HG02759 (cell line): Measurements from ENCODE around the gene MAP10.

Experiments
- ATAC-seq: cut with Tn5 transposase; IDR thresholded peaks from one replicate; pipeline ENCODE4 v1.9.1; 2021; ENCODE audit warnings: mild to moderate bottlenecking, moderate library complexity; ENCODE audit not compliant: unreplicated experiment

The MAP10 gene

GRCh38 chr1:232793944-232794343 is 11.3 kb upstream of the MAP10 start:
- ATAC-seq, result peak; percentile 49

DNA sequence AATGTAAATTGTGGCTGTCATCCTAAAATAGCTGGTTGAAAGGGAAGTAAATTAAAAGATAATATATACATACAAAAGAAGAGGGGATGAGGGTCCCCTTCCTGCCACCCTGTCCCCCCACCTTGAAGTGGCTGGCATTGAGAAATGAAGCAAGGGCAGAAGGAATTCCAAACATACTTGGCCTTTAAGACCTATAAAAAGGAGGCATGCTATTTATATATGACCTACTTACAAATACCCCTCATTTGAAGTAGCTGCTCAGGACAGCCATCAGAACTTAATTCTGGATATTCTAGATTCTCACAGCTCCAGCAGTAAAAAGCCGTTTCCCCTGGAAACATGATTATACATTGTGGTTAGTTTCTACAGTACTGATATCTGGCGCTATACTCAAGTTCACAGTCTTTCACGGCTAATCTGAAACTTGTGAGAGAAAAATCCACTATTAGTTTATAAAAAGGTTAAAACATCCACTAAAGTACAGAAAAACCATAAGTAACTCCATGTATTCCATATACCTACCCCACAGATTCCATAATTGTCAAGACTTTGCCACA is 9.6 kb upstream of the MAP10 start:
- ATAC-seq, result no peak

DNA sequence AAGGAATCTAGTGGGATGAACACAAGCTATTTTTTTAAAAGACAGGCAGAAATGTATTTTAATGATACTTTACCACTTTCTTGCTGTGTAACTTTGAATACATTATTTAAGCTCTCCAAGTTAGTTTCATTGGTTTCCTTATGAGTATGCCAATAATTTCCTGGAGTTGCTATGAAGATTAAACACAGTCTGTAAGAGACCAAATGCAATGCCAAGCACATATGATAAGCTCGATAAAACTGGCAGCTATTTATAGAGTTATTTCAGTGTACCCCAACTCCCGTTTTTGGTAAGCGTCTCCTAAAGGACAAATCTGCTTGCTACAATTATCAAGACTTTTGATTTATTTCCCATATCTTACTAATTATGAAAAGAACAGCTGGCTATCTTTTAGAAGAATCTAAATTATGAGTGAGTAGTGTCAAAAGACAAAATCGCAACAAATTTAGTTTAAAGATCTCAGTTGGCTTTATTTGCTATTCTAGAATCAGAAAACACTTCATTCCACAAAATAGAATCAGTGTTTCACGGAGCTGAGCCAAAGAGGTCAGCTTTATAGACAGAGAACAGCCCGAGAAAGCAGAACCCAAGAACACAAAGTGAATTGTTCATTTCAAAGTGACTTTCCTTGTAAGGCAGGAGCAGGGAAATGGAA is 7.2 kb upstream of the MAP10 start:
- no peak for ATAC-seq

DNA sequence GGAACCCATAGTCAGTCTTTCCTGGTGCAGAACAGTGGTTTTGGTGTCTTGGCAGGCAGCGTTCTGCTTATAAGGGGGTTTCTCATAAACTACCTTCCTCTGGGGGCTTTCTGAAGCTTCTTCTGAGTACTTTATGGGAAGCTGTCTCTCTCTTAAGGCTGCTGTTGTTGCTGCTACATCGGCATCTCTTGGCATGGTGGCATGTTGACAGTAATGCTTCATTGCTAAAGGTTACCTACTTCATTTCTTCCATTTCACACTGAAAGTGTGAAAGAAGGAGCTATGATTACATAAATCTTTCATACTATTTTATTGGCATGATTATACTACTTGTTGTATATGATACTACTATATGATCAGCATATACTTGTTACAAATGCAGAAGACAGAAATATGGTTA is 6.3 kb upstream of the MAP10 start:
- ATAC-seq, result no peak

- no peak for ATAC-seq
These were observed 932 bp downstream of the MAP10 start for GRCh38 chr1:232806186-232806510.

DNA sequence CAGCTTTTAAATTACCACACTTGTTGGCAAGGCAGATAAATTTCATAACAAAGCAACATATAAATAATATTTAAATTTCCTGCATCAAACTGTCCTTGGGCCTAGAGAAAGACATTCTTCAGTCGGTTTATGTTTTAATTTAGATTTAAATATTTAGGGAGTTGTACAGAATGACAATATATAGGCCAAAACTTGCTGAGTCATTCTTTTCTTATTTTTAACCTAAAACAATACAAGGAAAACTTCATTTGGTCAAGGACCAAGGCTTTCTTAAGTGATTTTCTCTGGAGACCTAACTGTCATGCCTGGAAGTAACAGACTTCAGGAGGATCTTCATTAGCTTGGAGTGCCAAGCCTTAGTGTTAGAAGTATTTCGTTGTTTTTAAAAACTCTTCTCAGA is 5.6 kb downstream of the MAP10 start:
- ATAC-seq, result no peak

GRCh38 chr1:232812560-232812959 is 7.3 kb downstream of the MAP10 start:
- ATAC-seq, result no peak

DNA sequence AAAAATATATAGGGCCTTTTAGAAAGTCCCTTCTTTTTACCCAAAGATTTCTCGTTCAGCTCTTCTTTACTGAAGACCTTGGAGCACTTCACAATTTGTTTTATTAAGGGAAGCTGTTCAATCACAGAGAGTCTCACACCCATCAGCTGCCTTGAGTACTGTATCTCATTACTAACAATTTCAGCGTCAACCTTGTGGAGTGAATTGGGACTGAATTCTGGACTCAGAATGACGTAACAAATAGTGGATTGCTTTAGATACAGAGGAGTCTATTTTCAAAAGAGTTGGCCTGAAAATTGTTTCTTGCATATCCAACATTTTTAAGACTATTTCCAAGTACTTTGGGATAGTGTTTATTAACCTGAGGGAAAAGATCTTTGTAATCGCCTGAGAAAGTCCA is 7.9 kb downstream of the MAP10 start:
- ATAC-seq, result no peak

GRCh38 chr1:232813760-232814159 is 8.5 kb downstream of the MAP10 start:
- ATAC-seq, result no peak

DNA sequence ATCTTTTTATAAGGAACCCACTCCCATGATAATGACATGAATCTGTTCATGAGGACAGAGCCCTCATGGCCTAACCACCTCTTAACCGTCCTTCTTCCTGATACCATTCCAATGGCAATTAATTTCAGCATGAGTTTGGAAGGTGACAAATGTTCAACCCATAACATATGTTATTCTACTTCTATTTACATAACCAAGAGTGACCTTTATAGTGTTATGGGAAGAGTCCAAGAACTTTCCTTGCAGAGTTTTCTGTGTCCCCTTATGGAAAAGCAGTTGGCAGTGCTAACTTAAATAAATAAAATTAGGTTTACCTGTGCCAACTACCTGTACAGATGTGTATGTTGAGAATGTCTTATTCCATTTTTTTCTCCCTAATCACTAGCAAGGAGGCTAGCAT is 11.1 kb downstream of the MAP10 start:
- no peak for ATAC-seq

DNA sequence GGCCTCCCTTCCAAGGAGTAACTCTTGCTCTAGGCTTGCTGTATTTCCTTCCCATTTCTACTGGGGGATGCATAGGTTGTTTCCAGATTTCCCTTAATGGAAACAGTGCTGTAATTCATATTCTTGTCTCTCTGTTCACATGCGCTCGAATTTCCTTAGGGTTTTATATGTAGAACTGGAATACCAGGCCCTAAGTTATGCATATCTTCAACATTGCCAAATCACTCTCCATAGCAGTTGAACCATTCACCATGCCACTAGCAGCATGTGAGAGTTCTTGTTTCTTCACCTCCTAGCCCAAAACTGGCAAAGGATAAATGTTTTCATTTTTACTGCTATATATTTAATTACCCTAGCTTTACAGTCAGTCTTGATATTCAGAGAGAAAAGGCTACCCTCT is 12.8 kb downstream of the MAP10 start:
- ATAC-seq, result no peak

DNA sequence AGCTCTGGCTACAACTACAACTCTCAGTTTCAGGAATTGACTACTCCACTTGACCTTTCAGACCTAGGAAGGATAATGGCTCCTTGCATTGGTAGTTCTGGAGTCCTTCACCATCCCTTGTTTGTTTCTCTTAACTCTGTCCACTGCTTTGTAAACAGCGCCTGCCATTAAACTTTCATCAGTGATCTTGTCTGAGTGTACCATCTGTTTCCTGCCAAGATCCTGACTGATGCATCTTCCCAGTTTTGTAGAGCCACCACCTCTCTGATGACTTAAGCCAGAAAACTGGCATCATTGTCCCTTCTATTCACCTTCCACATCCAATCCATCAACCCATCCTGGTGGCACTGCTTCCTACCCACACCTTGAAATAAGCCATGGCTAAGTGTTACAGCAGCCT is 15.2 kb downstream of the MAP10 start:
- ATAC-seq, result no peak

- no peak for ATAC-seq
These were observed 17.3 kb downstream of the MAP10 start for GRCh38 chr1:232822530-232822929.

DNA sequence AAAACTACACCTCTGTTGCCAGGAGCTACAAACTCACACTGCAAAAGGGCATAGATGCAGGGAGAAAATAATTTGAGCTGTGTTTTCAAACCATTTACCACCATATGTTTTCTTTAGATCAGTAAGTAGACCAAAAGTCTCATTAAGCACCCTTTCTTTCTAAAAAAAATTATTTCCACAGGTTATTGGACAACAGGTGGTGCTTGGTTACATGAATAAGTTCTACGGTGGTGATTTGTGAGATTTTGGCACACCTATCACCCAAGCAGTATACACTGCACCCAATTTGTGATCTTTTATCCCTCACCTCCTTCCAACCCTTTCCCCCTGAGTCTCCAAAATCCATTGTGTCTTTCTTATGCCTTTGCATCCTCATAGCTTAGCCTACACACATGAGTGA is 21.1 kb downstream of the MAP10 start:
- no peak for ATAC-seq

DNA sequence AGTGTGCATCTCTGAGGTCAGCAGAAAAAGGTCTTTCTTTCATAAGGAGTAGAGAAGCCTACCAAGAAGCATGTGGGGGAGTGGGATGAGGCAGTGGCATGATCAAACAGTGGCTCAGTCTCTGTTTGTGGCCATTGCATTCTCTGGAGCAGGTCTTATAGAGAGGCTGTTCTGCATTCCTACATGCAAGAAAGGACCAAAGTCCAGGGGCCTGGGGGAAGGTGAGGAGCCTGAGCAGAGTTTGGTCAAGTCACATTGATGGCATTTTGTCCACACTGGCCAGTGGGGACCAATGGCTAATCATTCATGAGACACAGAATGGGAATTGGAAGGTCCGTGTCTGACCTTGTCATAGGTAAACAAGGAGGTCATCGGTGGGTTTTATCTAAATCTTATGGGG is 25.4 kb downstream of the MAP10 start:
- no peak for ATAC-seq

DNA sequence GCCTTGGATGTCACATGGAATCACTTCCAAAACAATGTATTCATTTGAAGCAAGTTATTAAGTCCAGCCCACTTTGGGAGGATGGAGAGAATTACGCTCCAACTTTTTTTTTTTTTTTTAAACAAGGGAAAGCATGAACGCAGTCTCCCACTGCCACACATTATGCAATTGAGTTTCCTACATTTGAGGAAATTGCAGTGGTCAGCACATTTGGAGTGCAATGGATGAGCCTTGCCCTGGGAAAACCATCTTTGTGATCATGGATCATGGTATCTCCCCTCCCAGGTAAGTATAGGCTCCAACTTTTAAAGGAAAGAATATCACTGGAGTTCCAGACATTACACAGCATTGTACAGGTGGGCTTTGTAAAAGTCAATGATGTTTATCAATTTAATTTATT is 26.7 kb downstream of the MAP10 start:
- no peak for ATAC-seq

- no peak for ATAC-seq
These were observed 28.9 kb downstream of the MAP10 start for GRCh38 chr1:232834066-232834465.

DNA sequence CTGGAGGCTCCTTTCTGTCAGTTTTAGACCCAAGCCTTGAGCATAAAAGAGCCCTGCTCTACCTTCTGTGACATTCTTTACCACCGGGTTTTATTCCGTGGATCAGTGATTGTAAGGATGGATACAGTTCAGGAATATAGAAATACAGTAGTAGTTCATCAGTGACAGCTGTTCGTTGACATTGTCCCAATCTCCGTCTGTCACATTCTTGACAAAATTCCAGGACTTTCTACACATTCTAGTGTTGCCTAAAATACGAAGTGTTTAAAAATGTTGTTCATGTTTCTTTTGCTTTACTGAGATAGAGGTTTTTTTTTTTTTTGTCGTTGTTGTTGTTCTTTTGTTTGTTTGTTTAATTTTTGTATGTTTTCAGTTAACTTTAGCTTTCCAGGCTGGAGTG is 29.9 kb downstream of the MAP10 start:
- ATAC-seq, result no peak

GRCh38 chr1:232837087-232837486 is 31.9 kb downstream of the MAP10 start:
- ATAC-seq, result no peak

- no peak for ATAC-seq
These were observed 36.8 kb downstream of the MAP10 start for GRCh38 chr1:232841823-232842565.

- no peak for ATAC-seq
These were observed 39.6 kb downstream of the MAP10 start for GRCh38 chr1:232844791-232845190.

DNA sequence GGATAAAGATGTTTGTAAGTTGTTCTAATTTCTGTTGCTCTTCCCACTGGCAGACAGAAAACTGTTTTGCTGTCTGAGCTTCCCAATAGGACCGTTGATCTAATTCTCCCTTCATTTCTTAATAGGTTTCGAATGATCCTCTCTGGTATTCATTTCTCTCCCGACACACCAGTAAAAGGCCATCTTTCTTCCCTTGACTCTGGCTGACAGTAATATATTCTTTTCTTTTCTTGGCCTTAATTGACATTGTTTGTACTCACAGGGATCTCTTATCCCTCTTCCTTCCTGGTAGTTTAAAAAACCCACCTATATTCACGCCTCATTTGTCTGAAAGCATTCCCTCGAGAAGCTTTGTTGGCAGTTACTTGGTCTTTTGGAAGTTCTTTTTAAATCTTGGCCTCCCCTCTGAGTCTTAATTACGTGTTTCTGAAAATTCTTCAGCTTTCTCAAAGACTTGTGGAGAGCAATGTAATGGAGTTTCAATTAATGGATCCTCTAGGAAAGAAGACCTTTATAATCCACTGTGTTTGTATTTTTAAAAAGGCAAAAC is 40.3 kb downstream of the MAP10 start:
- ATAC-seq, result no peak
